HepG2 (cell line): Measurements from ENCODE around the gene TTC31. TPM values are rescaled to one million over a fixed set of nuclear protein-coding genes. Genes with fewer than 3 reads are reported as not detected.

Experiments used
- BRD4 ChIP-seq: sonication (generic); formaldehyde crosslinking; IDR thresholded peaks from 2 replicates; pipeline ENCODE4 v1.4.0; 2020; ENCODE audit warnings: missing genetic modification reagents
- EHMT2 ChIP-seq: fragments of 200-600 bp; sonication (generic); IDR thresholded peaks from 2 replicates; pipeline ENCODE4 v1.7.0; 2017; ENCODE audit warnings: antibody characterized with exemption, low read depth, low read length, borderline replicate concordance
- KDM3A ChIP-seq: IDR thresholded peaks from 2 replicates; pipeline ENCODE4 v1.6.1; 2018; ENCODE audit warnings: low read depth, missing compliant biosample characterization
- KDM5B ChIP-seq: sonication (generic); formaldehyde crosslinking; IDR thresholded peaks from 2 replicates; pipeline ENCODE4 v1.4.0; 2020; ENCODE audit warnings: missing genetic modification reagents, mild to moderate bottlenecking, borderline replicate concordance
- MTA1 ChIP-seq: sonication (generic); formaldehyde crosslinking; IDR thresholded peaks from 2 replicates; pipeline ENCODE4 v1.4.0; 2020; ENCODE audit warnings: missing genetic modification reagents, mild to moderate bottlenecking, borderline replicate concordance
- RBM22 ChIP-seq: fragments of 200-400 bp; formaldehyde crosslinking; optimal IDR thresholded peaks from 2 replicates; pipeline ENCODE3; 2017; ENCODE audit warnings: mild to moderate bottlenecking, low read length, moderate library complexity
- SAP130 ChIP-seq: IDR thresholded peaks from 2 replicates; pipeline ENCODE4 v1.6.1; 2016; ENCODE audit warnings: low read depth
- SIX1 ChIP-seq: sonication (generic); formaldehyde crosslinking; IDR thresholded peaks from 2 replicates; pipeline ENCODE4 v1.4.0; 2020; ENCODE audit warnings: missing genetic modification reagents, borderline replicate concordance
- SMAD3 ChIP-seq: sonication (generic); formaldehyde crosslinking; IDR thresholded peaks from 2 replicates; pipeline ENCODE4 v1.4.0; 2020; ENCODE audit warnings: missing genetic modification reagents
- ZNF589 ChIP-seq: sonication (generic); formaldehyde crosslinking; conservative IDR thresholded peaks from 2 replicates; pipeline ENCODE4 v1.8.0; 2022; ENCODE audit warnings: mild to moderate bottlenecking, moderate library complexity, missing genetic modification reagents
- ZNF891 ChIP-seq: sonication (generic); formaldehyde crosslinking; IDR thresholded peaks from 2 replicates; pipeline ENCODE4 v1.5.0; 2020; ENCODE audit warnings: mild to moderate bottlenecking, missing genetic modification reagents
- polyA plus RNA-seq, 8 experiments: library from polyadenylated mRNA; depleted of rRNA in 3 of 8; stranded (reverse) in 7 of 8; unstranded in 1 of 8; fragments of >200 nt; fragmentation: Illumina TruSeq in 4 of 8; extraction: Trizol in 4 of 8; gene quantifications; 2 replicates each; pipeline versions ENCODE4 v1.2.1 to v1.2.3, GENCODE V29; 2011 to 2016; ENCODE audit warnings: low read depth in 4 of 8, missing spikeins in 1 of 8, mixed read lengths in 1 of 8; ENCODE audit not compliant: insufficient read depth in 1 of 8
- total RNA-seq, 5 experiments: library from RNA; depleted of rRNA; stranded (reverse); fragments of >200 nt; fragmentation: Illumina TruSeq; extraction: Trizol; gene quantifications; 2 replicates each; pipeline ENCODE4 v1.2.3, GENCODE V29; 2016; ENCODE audit warnings: low read depth in 1 of 5
- TF ChIP-seq, protein P1 (sequence below): sonication (generic); formaldehyde crosslinking; IDR thresholded peaks from 2 replicates; pipeline ENCODE4 v1.4.0; 2020; ENCODE audit warnings: mild to moderate bottlenecking, missing genetic modification reagents
- TF ChIP-seq, protein P2 (sequence below): IDR thresholded peaks from 2 replicates; pipeline ENCODE4 v1.4.0; 2020; ENCODE audit warnings: mild to moderate bottlenecking, missing genetic modification reagents
- TF ChIP-seq, protein P3 (sequence below): sonication (generic); formaldehyde crosslinking; IDR thresholded peaks from 2 replicates; pipeline ENCODE4 v1.4.0; 2020; ENCODE audit warnings: missing genetic modification reagents, borderline replicate concordance
- TF ChIP-seq, protein P4 (sequence below): sonication (generic); formaldehyde crosslinking; IDR thresholded peaks from 2 replicates; pipeline ENCODE4 v1.5.1; 2020; ENCODE audit warnings: mild to moderate bottlenecking, missing genetic modification reagents, moderate library complexity

TTC31 gene
- total and polyA plus RNA-seq, 2 of the 13 experiments (the other 11 are each of a cell fraction or from before 2014, with no cell fraction given), result 28.3 to 39.5 TPM

DNA sequence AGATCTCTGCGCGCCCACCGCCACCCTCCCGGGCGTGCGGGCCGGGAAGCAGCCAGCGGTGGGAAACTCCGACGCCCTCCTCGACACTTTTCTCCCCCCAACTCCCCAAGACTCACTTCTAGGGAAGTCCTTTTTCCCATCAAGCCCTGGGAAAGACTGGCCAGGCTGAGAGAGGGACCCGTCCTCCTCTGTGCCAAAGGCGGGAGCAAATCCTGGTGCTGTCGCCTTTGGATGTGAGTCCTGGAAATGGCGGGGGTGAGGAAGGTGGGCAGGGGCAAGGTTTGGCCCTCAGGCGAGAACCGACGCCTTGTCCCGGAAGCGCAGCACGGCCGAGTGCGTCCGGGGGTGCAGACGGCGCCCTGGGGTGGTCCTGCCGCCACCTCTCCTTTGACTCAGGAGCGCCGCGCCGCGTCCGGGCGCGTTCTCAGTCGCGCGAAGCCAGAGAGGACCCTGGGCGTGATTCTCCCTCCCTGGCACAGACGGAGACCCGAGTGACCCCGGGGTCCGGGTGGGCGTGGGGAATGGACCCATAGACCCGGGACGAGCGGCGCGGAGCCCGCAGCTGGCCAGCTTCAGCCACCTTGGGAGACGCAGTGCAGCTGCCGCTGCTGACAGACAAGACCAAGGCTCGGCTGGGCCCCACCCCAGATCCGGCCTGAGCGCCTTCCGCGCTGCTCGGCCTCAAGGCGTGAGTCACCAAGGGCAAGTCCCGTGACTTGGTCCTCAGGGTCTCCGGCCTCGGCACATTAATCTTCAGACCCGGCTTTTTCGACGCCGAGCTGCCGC is 20.0 kb downstream of the TTC31 start (continued):
- TF ChIP-seq, protein P1, sequence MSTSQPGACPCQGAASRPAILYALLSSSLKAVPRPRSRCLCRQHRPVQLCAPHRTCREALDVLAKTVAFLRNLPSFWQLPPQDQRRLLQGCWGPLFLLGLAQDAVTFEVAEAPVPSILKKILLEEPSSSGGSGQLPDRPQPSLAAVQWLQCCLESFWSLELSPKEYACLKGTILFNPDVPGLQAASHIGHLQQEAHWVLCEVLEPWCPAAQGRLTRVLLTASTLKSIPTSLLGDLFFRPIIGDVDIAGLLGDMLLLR (CRISPR knock-in tag), result peak; percentile 71
- TF ChIP-seq EHMT2, result no peak
- peak; percentile 89; the same call in 1 of the 2 replicates for TF ChIP-seq MTA1 (CRISPR knock-in tag)
- peak; percentile 92 for TF ChIP-seq RBM22
- TF ChIP-seq SIX1 (CRISPR knock-in tag), result no peak
- peak; percentile 70; the same call in 1 of the 2 replicates for TF ChIP-seq ZNF891 (CRISPR knock-in tag)
- no peak; the same call in 1 of the 2 replicates for TF ChIP-seq BRD4 (CRISPR knock-in tag)
- TF ChIP-seq SMAD3 (CRISPR knock-in tag), result peak; percentile 83
- TF ChIP-seq KDM3A (CRISPR knock-in tag), result peak; percentile 80; the same call in 1 of the 2 replicates
- TF ChIP-seq, protein P2, sequence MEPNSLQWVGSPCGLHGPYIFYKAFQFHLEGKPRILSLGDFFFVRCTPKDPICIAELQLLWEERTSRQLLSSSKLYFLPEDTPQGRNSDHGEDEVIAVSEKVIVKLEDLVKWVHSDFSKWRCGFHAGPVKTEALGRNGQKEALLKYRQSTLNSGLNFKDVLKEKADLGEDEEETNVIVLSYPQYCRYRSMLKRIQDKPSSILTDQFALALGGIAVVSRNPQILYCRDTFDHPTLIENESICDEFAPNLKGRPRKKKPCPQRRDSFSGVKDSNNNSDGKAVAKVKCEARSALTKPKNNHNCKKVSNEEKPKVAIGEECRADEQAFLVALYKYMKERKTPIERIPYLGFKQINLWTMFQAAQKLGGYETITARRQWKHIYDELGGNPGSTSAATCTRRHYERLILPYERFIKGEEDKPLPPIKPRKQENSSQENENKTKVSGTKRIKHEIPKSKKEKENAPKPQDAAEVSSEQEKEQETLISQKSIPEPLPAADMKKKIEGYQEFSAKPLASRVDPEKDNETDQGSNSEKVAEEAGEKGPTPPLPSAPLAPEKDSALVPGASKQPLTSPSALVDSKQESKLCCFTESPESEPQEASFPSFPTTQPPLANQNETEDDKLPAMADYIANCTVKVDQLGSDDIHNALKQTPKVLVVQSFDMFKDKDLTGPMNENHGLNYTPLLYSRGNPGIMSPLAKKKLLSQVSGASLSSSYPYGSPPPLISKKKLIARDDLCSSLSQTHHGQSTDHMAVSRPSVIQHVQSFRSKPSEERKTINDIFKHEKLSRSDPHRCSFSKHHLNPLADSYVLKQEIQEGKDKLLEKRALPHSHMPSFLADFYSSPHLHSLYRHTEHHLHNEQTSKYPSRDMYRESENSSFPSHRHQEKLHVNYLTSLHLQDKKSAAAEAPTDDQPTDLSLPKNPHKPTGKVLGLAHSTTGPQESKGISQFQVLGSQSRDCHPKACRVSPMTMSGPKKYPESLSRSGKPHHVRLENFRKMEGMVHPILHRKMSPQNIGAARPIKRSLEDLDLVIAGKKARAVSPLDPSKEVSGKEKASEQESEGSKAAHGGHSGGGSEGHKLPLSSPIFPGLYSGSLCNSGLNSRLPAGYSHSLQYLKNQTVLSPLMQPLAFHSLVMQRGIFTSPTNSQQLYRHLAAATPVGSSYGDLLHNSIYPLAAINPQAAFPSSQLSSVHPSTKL (CRISPR knock-in tag), result peak; percentile 49
- TF ChIP-seq, protein P3, sequence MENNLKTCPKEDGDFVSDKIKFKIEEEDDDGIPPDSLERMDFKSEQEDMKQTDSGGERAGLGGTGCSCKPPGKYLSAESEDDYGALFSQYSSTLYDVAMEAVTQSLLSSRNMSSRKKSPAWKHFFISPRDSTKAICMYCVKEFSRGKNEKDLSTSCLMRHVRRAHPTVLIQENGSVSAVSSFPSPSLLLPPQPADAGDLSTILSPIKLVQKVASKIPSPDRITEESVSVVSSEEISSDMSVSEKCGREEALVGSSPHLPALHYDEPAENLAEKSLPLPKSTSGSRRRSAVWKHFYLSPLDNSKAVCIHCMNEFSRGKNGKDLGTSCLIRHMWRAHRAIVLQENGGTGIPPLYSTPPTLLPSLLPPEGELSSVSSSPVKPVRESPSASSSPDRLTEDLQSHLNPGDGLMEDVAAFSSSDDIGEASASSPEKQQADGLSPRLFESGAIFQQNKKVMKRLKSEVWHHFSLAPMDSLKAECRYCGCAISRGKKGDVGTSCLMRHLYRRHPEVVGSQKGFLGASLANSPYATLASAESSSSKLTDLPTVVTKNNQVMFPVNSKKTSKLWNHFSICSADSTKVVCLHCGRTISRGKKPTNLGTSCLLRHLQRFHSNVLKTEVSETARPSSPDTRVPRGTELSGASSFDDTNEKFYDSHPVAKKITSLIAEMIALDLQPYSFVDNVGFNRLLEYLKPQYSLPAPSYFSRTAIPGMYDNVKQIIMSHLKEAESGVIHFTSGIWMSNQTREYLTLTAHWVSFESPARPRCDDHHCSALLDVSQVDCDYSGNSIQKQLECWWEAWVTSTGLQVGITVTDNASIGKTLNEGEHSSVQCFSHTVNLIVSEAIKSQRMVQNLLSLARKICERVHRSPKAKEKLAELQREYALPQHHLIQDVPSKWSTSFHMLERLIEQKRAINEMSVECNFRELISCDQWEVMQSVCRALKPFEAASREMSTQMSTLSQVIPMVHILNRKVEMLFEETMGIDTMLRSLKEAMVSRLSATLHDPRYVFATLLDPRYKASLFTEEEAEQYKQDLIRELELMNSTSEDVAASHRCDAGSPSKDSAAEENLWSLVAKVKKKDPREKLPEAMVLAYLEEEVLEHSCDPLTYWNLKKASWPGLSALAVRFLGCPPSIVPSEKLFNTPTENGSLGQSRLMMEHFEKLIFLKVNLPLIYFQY, result peak; percentile 31; the same call in 1 of the 2 replicates
- TF ChIP-seq SAP130 (CRISPR knock-in tag), result peak; percentile 34
- TF ChIP-seq, protein P4, sequence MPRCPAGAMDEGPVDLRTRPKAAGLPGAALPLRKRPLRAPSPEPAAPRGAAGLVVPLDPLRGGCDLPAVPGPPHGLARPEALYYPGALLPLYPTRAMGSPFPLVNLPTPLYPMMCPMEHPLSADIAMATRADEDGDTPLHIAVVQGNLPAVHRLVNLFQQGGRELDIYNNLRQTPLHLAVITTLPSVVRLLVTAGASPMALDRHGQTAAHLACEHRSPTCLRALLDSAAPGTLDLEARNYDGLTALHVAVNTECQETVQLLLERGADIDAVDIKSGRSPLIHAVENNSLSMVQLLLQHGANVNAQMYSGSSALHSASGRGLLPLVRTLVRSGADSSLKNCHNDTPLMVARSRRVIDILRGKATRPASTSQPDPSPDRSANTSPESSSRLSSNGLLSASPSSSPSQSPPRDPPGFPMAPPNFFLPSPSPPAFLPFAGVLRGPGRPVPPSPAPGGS (CRISPR knock-in tag), result no peak
- no peak for TF ChIP-seq ZNF589 (CRISPR knock-in tag)
- peak; percentile 86 for TF ChIP-seq KDM5B (CRISPR knock-in tag)
